Neural cell (in vitro differentiated cells): Measurements from ENCODE around the gene FMR1.

Experiments
- EP300 ChIP-seq: fragments of 450-650 bp; conservative IDR thresholded peaks from 2 replicates; pipeline ENCODE4 v1.6.1; 2014; ENCODE audit warnings: antibody characterized with exemption, mild to moderate bottlenecking, moderate library complexity; ENCODE audit not compliant: poor library complexity, severe bottlenecking
- EZH2 ChIP-seq: fragments of 200-600, 300-800 bp; shearing (Covaris generic), sonication (generic); IDR thresholded peaks from 2 replicates; pipeline ENCODE4 v1.6.1; 2014; ENCODE audit warnings: antibody characterized with exemption, low read length, borderline replicate concordance, mild to moderate bottlenecking; ENCODE audit not compliant: insufficient read depth, poor library complexity, severe bottlenecking
- MXI1 ChIP-seq: fragments of 450-650 bp; conservative IDR thresholded peaks from 2 replicates; pipeline ENCODE4 v1.6.1; 2014; ENCODE audit warnings: antibody characterized with exemption, mild to moderate bottlenecking; ENCODE audit not compliant: poor library complexity, severe bottlenecking
- POLR2AphosphoS5 ChIP-seq: IDR thresholded peaks from 2 replicates; pipeline ENCODE4 v1.6.1; 2012
- RAD21 ChIP-seq: fragments of 450-650 bp; conservative IDR thresholded peaks from 2 replicates; pipeline ENCODE4 v1.6.1; 2014; ENCODE audit warnings: antibody characterized with exemption, mild to moderate bottlenecking, moderate library complexity
- SMC3 ChIP-seq: fragments of 450-650 bp; conservative IDR thresholded peaks from 2 replicates; pipeline ENCODE4 v1.6.1; 2014; ENCODE audit warnings: antibody characterized with exemption, mild to moderate bottlenecking, moderate library complexity; ENCODE audit not compliant: poor library complexity
- TAF1 ChIP-seq: IDR thresholded peaks from 2 replicates; pipeline ENCODE4 v1.6.1; 2012; ENCODE audit warnings: low read depth
- TF ChIP-seq, protein P1 (sequence below): fragments of 450-650 bp; IDR thresholded peaks from 2 replicates; pipeline ENCODE4 v1.5.1; 2014; ENCODE audit warnings: antibody characterized with exemption, mild to moderate bottlenecking, moderate library complexity; ENCODE audit not compliant: poor library complexity, severe bottlenecking
- TF ChIP-seq, protein P2 (sequence below): IDR thresholded peaks from 2 replicates; pipeline ENCODE4 v1.6.1; 2012; ENCODE audit warnings: borderline replicate concordance

- no peak for TF ChIP-seq TAF1
- no peak for TF ChIP-seq EZH2
- TF ChIP-seq, protein P1, sequence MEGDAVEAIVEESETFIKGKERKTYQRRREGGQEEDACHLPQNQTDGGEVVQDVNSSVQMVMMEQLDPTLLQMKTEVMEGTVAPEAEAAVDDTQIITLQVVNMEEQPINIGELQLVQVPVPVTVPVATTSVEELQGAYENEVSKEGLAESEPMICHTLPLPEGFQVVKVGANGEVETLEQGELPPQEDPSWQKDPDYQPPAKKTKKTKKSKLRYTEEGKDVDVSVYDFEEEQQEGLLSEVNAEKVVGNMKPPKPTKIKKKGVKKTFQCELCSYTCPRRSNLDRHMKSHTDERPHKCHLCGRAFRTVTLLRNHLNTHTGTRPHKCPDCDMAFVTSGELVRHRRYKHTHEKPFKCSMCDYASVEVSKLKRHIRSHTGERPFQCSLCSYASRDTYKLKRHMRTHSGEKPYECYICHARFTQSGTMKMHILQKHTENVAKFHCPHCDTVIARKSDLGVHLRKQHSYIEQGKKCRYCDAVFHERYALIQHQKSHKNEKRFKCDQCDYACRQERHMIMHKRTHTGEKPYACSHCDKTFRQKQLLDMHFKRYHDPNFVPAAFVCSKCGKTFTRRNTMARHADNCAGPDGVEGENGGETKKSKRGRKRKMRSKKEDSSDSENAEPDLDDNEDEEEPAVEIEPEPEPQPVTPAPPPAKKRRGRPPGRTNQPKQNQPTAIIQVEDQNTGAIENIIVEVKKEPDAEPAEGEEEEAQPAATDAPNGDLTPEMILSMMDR: no peak
- TF ChIP-seq EP300: no peak
- no peak for TF ChIP-seq POLR2AphosphoS5
- no peak for TF ChIP-seq RAD21
- no peak for TF ChIP-seq MXI1
- TF ChIP-seq SMC3: no peak
- TF ChIP-seq, protein P2, sequence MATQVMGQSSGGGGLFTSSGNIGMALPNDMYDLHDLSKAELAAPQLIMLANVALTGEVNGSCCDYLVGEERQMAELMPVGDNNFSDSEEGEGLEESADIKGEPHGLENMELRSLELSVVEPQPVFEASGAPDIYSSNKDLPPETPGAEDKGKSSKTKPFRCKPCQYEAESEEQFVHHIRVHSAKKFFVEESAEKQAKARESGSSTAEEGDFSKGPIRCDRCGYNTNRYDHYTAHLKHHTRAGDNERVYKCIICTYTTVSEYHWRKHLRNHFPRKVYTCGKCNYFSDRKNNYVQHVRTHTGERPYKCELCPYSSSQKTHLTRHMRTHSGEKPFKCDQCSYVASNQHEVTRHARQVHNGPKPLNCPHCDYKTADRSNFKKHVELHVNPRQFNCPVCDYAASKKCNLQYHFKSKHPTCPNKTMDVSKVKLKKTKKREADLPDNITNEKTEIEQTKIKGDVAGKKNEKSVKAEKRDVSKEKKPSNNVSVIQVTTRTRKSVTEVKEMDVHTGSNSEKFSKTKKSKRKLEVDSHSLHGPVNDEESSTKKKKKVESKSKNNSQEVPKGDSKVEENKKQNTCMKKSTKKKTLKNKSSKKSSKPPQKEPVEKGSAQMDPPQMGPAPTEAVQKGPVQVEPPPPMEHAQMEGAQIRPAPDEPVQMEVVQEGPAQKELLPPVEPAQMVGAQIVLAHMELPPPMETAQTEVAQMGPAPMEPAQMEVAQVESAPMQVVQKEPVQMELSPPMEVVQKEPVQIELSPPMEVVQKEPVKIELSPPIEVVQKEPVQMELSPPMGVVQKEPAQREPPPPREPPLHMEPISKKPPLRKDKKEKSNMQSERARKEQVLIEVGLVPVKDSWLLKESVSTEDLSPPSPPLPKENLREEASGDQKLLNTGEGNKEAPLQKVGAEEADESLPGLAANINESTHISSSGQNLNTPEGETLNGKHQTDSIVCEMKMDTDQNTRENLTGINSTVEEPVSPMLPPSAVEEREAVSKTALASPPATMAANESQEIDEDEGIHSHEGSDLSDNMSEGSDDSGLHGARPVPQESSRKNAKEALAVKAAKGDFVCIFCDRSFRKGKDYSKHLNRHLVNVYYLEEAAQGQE: no peak
These were observed 69.5 kb downstream of the FMR1 start, which contains the start of gene FMR1NB for GRCh38 chrX:147981038-147981752.
